SU-DHL-6 (cell line): Measurements from ENCODE around the gene NFATC4.

Source experiments
- H2AFZ ChIP-seq: fragments of 200-600 bp; sonication (generic); 2 replicates; pipeline ENCODE4 v1.6.1; 2014; ENCODE audit warnings: low read depth, mild to moderate bottlenecking, moderate library complexity, mixed read lengths, antibody characterized with exemption, low read length; ENCODE audit not compliant: severe bottlenecking
- H3F3A ChIP-seq: fragments of 200-600 bp; shearing (Covaris generic); 2 replicates; pipeline ENCODE4 v1.6.0; 2016; ENCODE audit warnings: antibody characterized with exemption, mild to moderate bottlenecking; ENCODE audit not compliant: insufficient read depth
- H3K27ac ChIP-seq: fragments of 200-600 bp; sonication (generic); 2 replicates; pipeline ENCODE4 v1.5.1; 2016; ENCODE audit warnings: low read depth, mild to moderate bottlenecking, low read length, moderate library complexity, mixed read lengths
- H3K27me3 ChIP-seq: fragments of 200-600 bp; sonication (generic), shearing (Covaris generic); 2 replicates; pipeline ENCODE4 v1.6.0; 2014; ENCODE audit warnings: mild to moderate bottlenecking, low read length
- H3K36me3 ChIP-seq: fragments of 200-600 bp; sonication (generic); 2 replicates; pipeline ENCODE4 v1.6.1; 2014; ENCODE audit warnings: mild to moderate bottlenecking, low read length, mixed read lengths
- H3K4me2 ChIP-seq: fragments of 300-600, 200-600 bp; shearing (Covaris generic), sonication (generic); 2 replicates; pipeline ENCODE4 v1.6.0; 2014; ENCODE audit warnings: low read length, low read depth, mild to moderate bottlenecking; ENCODE audit not compliant: poor library complexity, severe bottlenecking
- H3K4me3 ChIP-seq: fragments of 200-600 bp; sonication (generic); 2 replicates; pipeline ENCODE4 v1.5.1; 2014; ENCODE audit warnings: antibody characterized with exemption, low read length, mild to moderate bottlenecking, mixed read lengths; ENCODE audit not compliant: insufficient read depth, poor library complexity, severe bottlenecking
- H3K79me2 ChIP-seq: fragments of 200-600 bp; sonication (generic); 2 replicates; pipeline ENCODE4 v1.6.1; 2014; ENCODE audit warnings: mild to moderate bottlenecking, low read length, moderate library complexity; ENCODE audit not compliant: insufficient read depth
- H3K9ac ChIP-seq: fragments of 200-600 bp; sonication (generic); 2 replicates; pipeline ENCODE4 v1.7.0; 2014; ENCODE audit warnings: mild to moderate bottlenecking, low read length
- H3K9me2 ChIP-seq: fragments of 200-600 bp; sonication (generic); replicated peaks from 2 replicates; pipeline ENCODE4 v1.6.1; 2014; ENCODE audit warnings: low read length; ENCODE audit not compliant: insufficient read depth
- H3K9me3 ChIP-seq: fragments of 200-600 bp; sonication (generic); 2 replicates; pipeline ENCODE4 v1.6.1; 2014; ENCODE audit warnings: low read length, mixed read lengths; ENCODE audit not compliant: insufficient read depth
- H4K20me1 ChIP-seq: fragments of 200-600 bp; sonication (generic); 2 replicates; pipeline ENCODE4 v1.6.1; 2014; ENCODE audit warnings: low read depth, mild to moderate bottlenecking, antibody characterized with exemption, low read length, moderate library complexity, mixed read lengths
- EZH2phosphoT487 ChIP-seq: fragments of 200-600 bp; sonication (generic), shearing (Covaris generic); conservative IDR thresholded peaks from 2 replicates; pipeline ENCODE4 v1.6.1; 2018; ENCODE audit warnings: mild to moderate bottlenecking, antibody characterized with exemption, low read length, moderate library complexity, mixed read lengths
- TF ChIP-seq, protein P1 (sequence below): fragments of 200-600 bp; sonication (generic); IDR thresholded peaks from one replicate; pipeline ENCODE4 v1.5.1; 2017; ENCODE audit warnings: antibody characterized with exemption, mild to moderate bottlenecking, low read length, moderate library complexity; ENCODE audit not compliant: insufficient read depth, poor library complexity, severe bottlenecking

NFATC4 gene

DNA sequence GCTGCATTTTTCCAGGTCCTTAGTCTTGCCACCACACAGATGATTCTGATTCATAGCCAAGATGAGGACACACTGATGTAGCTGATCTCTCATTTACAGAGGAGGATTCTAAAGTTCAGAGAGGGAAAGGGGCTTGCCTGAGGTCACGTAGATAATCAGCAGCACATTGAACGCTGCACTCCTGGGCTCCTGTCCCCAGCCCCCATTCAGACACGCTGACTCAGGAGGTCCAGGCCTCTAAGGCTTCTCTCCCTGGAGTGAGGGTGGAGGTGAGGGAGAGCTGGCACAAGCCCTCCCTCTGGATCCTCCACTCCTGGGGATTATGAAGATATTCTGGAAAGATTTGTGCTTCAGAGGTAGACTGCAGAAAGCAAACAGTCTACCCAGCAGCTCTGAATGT is 10.3 kb downstream of the NFATC4 start:
- H3K9me3 ChIP-seq = no peaks in the 10 kb centered on the region
- H3K27me3 ChIP-seq = no peaks in the 10 kb centered on the region
- no peaks in the 10 kb centered on the region for H3K36me3 ChIP-seq
- H3K79me2 ChIP-seq = no peaks in the 10 kb centered on the region
- no peaks in the 10 kb centered on the region for H4K20me1 ChIP-seq
- no peak overlapping the region for H3K4me2 ChIP-seq
- no peaks in the 10 kb centered on the region for H3K9me2 ChIP-seq
- TF ChIP-seq, protein P1, sequence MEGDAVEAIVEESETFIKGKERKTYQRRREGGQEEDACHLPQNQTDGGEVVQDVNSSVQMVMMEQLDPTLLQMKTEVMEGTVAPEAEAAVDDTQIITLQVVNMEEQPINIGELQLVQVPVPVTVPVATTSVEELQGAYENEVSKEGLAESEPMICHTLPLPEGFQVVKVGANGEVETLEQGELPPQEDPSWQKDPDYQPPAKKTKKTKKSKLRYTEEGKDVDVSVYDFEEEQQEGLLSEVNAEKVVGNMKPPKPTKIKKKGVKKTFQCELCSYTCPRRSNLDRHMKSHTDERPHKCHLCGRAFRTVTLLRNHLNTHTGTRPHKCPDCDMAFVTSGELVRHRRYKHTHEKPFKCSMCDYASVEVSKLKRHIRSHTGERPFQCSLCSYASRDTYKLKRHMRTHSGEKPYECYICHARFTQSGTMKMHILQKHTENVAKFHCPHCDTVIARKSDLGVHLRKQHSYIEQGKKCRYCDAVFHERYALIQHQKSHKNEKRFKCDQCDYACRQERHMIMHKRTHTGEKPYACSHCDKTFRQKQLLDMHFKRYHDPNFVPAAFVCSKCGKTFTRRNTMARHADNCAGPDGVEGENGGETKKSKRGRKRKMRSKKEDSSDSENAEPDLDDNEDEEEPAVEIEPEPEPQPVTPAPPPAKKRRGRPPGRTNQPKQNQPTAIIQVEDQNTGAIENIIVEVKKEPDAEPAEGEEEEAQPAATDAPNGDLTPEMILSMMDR = no peak
- no peak for TF ChIP-seq EZH2phosphoT487
- no peak overlapping the region for H3K27ac ChIP-seq
- H3F3A ChIP-seq = no peaks in the 10 kb centered on the region
- H3K9ac ChIP-seq = no peak overlapping the region
- H3K4me3 ChIP-seq = no peak overlapping the region
- H2AFZ ChIP-seq = no peak overlapping the region

DNA sequence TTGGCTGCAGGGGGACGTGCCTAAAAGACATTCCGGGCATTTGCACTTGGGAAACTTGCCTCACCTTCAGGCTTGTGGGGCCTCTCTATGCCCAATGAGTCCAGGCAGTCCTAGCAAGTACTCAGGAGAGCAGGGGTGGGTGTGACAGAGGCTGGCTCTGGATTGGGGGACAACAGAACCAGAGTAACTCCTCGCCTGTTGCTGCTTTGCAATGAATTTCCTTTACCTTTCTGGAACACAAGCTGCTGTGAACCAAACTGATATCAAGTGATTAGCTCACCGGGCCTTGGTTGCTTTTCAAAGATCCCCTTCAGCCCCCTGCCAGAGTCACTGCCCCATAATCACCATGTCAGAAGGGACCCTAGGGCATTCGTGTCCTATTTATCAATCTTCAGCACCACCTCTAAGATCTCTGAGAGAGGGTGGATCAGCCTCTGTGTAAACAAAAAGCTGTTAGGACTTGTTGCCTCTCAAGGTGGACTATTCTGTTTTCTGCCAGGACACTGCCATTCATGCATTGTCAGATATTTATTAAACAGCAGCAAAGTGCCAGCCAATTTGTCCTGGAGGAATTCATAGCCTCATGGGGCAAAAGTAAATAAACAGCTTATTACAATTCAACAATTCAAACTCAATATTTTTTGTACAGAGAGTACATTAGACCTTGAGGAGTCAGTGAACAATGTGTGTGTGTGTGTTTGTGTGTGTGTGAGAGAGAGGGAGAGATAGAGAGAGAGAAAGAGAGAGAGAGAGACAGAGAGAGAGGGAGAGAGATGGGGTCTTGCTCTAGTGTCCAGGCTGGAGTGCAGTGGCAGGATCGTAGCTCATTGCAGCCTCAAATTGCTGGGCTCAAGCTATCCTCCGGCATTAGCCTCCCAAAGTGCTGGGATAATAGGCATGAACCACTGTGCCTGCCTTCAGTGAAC is 11.3 kb downstream of the NFATC4 start:
- H3K9ac ChIP-seq = no peak overlapping the region
- no peaks in the 10 kb centered on the region for H3F3A ChIP-seq
- no peaks in the 10 kb centered on the region for H3K36me3 ChIP-seq
- H3K79me2 ChIP-seq = no peaks in the 10 kb centered on the region
- no peak for TF ChIP-seq EZH2phosphoT487
- no peaks in the 10 kb centered on the region for H3K27me3 ChIP-seq
- H3K9me3 ChIP-seq = no peaks in the 10 kb centered on the region
- H3K9me2 ChIP-seq = no peaks in the 10 kb centered on the region
- no peak overlapping the region for H2AFZ ChIP-seq
- H3K27ac ChIP-seq = no peak overlapping the region
- H3K4me3 ChIP-seq = no peak overlapping the region
- H3K4me2 ChIP-seq = no peak overlapping the region
- H4K20me1 ChIP-seq = no peaks in the 10 kb centered on the region

- Histone ChIP-seq H3K4me2 (no peak overlapping the region), H3K27me3 (no peaks in the 10 kb centered on the region), H3K9me3 (no peaks in the 10 kb centered on the region), H2AFZ (no peak overlapping the region), H3K4me3 (no peak overlapping the region), H3F3A (no peaks in the 10 kb centered on the region), H3K9me2 (no peaks in the 10 kb centered on the region), H3K36me3 (no peaks in the 10 kb centered on the region), H3K9ac (no peak overlapping the region), H4K20me1 (no peaks in the 10 kb centered on the region), H3K27ac (no peak overlapping the region), H3K79me2 (no peaks in the 10 kb centered on the region)
- no peak for TF ChIP-seq EZH2phosphoT487
- TF ChIP-seq, protein P1 = no peak
Measured at GRCh38 chr14:24379907-24380730, 12.1 kb downstream of the NFATC4 start.
